HepG2 (cell line): Measurements from ENCODE around the gene PTPN3. TPM values are rescaled to one million over a fixed set of nuclear protein-coding genes. Genes with fewer than 3 reads are reported as not detected.

ENCODE experiments used
- ATF6 ChIP-seq: sonication (generic); formaldehyde crosslinking; conservative IDR thresholded peaks from 2 replicates; pipeline ENCODE4 v1.4.0; 2020; ENCODE audit warnings: missing genetic modification reagents
- HNRNPL ChIP-seq: fragments of 200-400 bp; formaldehyde crosslinking; IDR thresholded peaks from 2 replicates; pipeline ENCODE4 v1.6.1; 2017; ENCODE audit warnings: mild to moderate bottlenecking, low read depth, low read length
- KMT2A ChIP-seq: sonication (generic); formaldehyde crosslinking; IDR thresholded peaks from 2 replicates; pipeline ENCODE4 v1.4.0; 2020; ENCODE audit warnings: missing genetic modification reagents
- PATZ1 ChIP-seq: sonication (generic); formaldehyde crosslinking; IDR thresholded peaks from 2 replicates; pipeline ENCODE4 v1.4.0; 2020; ENCODE audit warnings: missing genetic modification reagents
- RAD21 ChIP-seq: fragments of 450-650 bp; formaldehyde crosslinking; IDR thresholded peaks from 2 replicates; pipeline ENCODE4 v1.5.0; 2020; ENCODE audit warnings: mild to moderate bottlenecking
- SOX6 ChIP-seq, 2 experiments: fragments of 450-650 bp in 1 of 2; sonication (generic) in 1 of 2; formaldehyde crosslinking in 1 of 2; IDR thresholded peaks; 2 replicates each; pipeline versions ENCODE4 v1.4.0 to v1.6.1; 2017 to 2020; ENCODE audit warnings: antibody characterized with exemption in 1 of 2, mild to moderate bottlenecking in 1 of 2, missing genetic modification reagents in 1 of 2
- THAP11 ChIP-seq: IDR thresholded peaks from 2 replicates; pipeline ENCODE4 v1.6.1; 2016; ENCODE audit warnings: missing biosample characterization, missing genetic modification reagents
- YEATS2 ChIP-seq: sonication (generic); formaldehyde crosslinking; IDR thresholded peaks from 2 replicates; pipeline ENCODE4 v1.4.0; 2020; ENCODE audit warnings: missing genetic modification reagents, borderline replicate concordance
- ZKSCAN1 ChIP-seq: fragments of 150-350 bp; IDR thresholded peaks from 2 replicates; pipeline ENCODE4 v1.6.1; 2014; ENCODE audit warnings: low read length
- ZNF225 ChIP-seq: sonication (generic); formaldehyde crosslinking; IDR thresholded peaks from 2 replicates; pipeline ENCODE4 v1.4.0; 2020; ENCODE audit warnings: mild to moderate bottlenecking, missing genetic modification reagents
- ZNF33B ChIP-seq: sonication (generic); formaldehyde crosslinking; IDR thresholded peaks from 2 replicates; pipeline ENCODE4 v1.5.1; 2020; ENCODE audit warnings: mild to moderate bottlenecking, missing genetic modification reagents
- ZNF615 ChIP-seq: sonication (generic); formaldehyde crosslinking; IDR thresholded peaks from 2 replicates; pipeline ENCODE4 v1.5.0; 2020; ENCODE audit warnings: mild to moderate bottlenecking, missing genetic modification reagents, borderline replicate concordance
- polyA plus RNA-seq, 8 experiments: library from polyadenylated mRNA; depleted of rRNA in 3 of 8; stranded (reverse) in 7 of 8; unstranded in 1 of 8; fragments of >200 nt; fragmentation: Illumina TruSeq in 4 of 8; extraction: Trizol in 4 of 8; gene quantifications; 2 replicates each; pipeline versions ENCODE4 v1.2.1 to v1.2.3, GENCODE V29; 2011 to 2016; ENCODE audit warnings: low read depth in 4 of 8, missing spikeins in 1 of 8, mixed read lengths in 1 of 8; ENCODE audit not compliant: insufficient read depth in 1 of 8
- total RNA-seq, 5 experiments: library from RNA; depleted of rRNA; stranded (reverse); fragments of >200 nt; fragmentation: Illumina TruSeq; extraction: Trizol; gene quantifications; 2 replicates each; pipeline ENCODE4 v1.2.3, GENCODE V29; 2016; ENCODE audit warnings: low read depth in 1 of 5
- TF ChIP-seq, protein P1 (sequence below): sonication (generic); formaldehyde crosslinking; IDR thresholded peaks from 2 replicates; pipeline ENCODE4 v1.8.0; 2022; ENCODE audit warnings: missing genetic modification reagents, mild to moderate bottlenecking, inconsistent platforms, borderline replicate concordance
- TF ChIP-seq, protein P2 (sequence below): sonication (generic); formaldehyde crosslinking; IDR thresholded peaks from 2 replicates; pipeline ENCODE4 v1.5.1; 2020; ENCODE audit warnings: missing genetic modification reagents, mild to moderate bottlenecking, borderline replicate concordance
- TF ChIP-seq, protein P3 (sequence below): sonication (generic); formaldehyde crosslinking; IDR thresholded peaks from 2 replicates; pipeline ENCODE4 v1.5.1; 2020; ENCODE audit warnings: mild to moderate bottlenecking, moderate library complexity, missing genetic modification reagents
- TF ChIP-seq, protein P4 (sequence below): sonication (generic); formaldehyde crosslinking; IDR thresholded peaks from 2 replicates; pipeline ENCODE4 v1.8.0; 2022; ENCODE audit warnings: missing genetic modification reagents, mild to moderate bottlenecking, borderline replicate concordance
- TF ChIP-seq, protein P5 (sequence below): sonication (generic); formaldehyde crosslinking; IDR thresholded peaks from 2 replicates; pipeline ENCODE4 v1.5.0; 2020; ENCODE audit warnings: missing genetic modification reagents, mild to moderate bottlenecking, borderline replicate concordance

Gene PTPN3
- total and polyA plus RNA-seq, 2 of the 13 experiments (the other 11 are each of a cell fraction or from before 2014, with no cell fraction given), result 5.6 to 20.5 TPM

GRCh38 chr9:109520475-109521132 is 22.5 kb upstream of the PTPN3 start (continued):
- TF ChIP-seq, protein P1, sequence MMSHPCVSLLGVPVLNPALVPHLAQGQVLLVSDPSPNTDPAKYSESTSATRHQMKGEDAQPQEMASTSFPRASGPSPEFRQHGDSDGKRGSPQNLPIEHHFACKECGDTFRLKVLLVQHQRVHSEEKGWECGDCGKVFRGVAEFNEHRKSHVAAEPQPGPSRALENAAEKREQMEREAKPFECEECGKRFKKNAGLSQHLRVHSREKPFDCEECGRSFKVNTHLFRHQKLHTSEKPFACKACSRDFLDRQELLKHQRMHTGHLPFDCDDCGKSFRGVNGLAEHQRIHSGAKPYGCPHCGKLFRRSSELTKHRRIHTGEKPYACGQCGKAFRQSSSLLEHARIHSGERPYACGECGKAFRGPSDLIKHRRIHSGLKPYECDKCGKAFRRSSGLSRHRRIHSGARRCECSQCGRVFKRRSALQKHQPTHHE (CRISPR knock-in tag), result no peak
- TF ChIP-seq ZNF33B (CRISPR knock-in tag), result no peak
- no peak for TF ChIP-seq SOX6 (IDR thresholded peaks at IDR 0.05)
- peak; percentile 34; the same call in 1 of the 2 replicates for TF ChIP-seq SOX6 (CRISPR knock-in tag; IDR thresholded peaks at IDR 0.05)
- TF ChIP-seq, protein P2, sequence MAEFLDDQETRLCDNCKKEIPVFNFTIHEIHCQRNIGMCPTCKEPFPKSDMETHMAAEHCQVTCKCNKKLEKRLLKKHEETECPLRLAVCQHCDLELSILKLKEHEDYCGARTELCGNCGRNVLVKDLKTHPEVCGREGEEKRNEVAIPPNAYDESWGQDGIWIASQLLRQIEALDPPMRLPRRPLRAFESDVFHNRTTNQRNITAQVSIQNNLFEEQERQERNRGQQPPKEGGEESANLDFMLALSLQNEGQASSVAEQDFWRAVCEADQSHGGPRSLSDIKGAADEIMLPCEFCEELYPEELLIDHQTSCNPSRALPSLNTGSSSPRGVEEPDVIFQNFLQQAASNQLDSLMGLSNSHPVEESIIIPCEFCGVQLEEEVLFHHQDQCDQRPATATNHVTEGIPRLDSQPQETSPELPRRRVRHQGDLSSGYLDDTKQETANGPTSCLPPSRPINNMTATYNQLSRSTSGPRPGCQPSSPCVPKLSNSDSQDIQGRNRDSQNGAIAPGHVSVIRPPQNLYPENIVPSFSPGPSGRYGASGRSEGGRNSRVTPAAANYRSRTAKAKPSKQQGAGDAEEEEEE (CRISPR knock-in tag), result no peak
- TF ChIP-seq ATF6 (CRISPR knock-in tag), result no peak
- TF ChIP-seq, protein P3, sequence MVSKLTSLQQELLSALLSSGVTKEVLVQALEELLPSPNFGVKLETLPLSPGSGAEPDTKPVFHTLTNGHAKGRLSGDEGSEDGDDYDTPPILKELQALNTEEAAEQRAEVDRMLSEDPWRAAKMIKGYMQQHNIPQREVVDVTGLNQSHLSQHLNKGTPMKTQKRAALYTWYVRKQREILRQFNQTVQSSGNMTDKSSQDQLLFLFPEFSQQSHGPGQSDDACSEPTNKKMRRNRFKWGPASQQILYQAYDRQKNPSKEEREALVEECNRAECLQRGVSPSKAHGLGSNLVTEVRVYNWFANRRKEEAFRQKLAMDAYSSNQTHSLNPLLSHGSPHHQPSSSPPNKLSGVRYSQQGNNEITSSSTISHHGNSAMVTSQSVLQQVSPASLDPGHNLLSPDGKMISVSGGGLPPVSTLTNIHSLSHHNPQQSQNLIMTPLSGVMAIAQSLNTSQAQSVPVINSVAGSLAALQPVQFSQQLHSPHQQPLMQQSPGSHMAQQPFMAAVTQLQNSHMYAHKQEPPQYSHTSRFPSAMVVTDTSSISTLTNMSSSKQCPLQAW (CRISPR knock-in tag), result peak; percentile 55; the same call in 1 of the 2 replicates
- no peak for TF ChIP-seq PATZ1 (CRISPR knock-in tag)
- TF ChIP-seq HNRNPL, result no peak
- TF ChIP-seq KMT2A (CRISPR knock-in tag), result no peak
- TF ChIP-seq, protein P4, sequence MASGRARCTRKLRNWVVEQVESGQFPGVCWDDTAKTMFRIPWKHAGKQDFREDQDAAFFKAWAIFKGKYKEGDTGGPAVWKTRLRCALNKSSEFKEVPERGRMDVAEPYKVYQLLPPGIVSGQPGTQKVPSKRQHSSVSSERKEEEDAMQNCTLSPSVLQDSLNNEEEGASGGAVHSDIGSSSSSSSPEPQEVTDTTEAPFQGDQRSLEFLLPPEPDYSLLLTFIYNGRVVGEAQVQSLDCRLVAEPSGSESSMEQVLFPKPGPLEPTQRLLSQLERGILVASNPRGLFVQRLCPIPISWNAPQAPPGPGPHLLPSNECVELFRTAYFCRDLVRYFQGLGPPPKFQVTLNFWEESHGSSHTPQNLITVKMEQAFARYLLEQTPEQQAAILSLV (CRISPR knock-in tag), result no peak
- TF ChIP-seq THAP11 (CRISPR knock-in tag), result 0 out of 2 replicates have a peak, but pooled peaks have one; percentile 25
- no peak for TF ChIP-seq YEATS2 (CRISPR knock-in tag)
- TF ChIP-seq, protein P5, sequence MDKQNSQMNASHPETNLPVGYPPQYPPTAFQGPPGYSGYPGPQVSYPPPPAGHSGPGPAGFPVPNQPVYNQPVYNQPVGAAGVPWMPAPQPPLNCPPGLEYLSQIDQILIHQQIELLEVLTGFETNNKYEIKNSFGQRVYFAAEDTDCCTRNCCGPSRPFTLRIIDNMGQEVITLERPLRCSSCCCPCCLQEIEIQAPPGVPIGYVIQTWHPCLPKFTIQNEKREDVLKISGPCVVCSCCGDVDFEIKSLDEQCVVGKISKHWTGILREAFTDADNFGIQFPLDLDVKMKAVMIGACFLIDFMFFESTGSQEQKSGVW, result no peak
- no peak for TF ChIP-seq ZNF615 (CRISPR knock-in tag)
- TF ChIP-seq ZKSCAN1, result 0 out of 2 replicates have a peak, but pooled peaks have one; percentile 26
- no peak for TF ChIP-seq ZNF225
- TF ChIP-seq RAD21, result peak; percentile 89
